ENCODE results near the gene GHRHR. TPM values are rescaled to one million over a fixed set of nuclear protein-coding genes. Genes with fewer than 3 reads are reported as not detected.

Gene GHRHR
- total and polyA plus RNA-seq, 2 donors (not counting 1 experiment from before 2014, with no cell fraction given) = not detected

GRCh38 chr7:30989824-30990672 is 26.3 kb downstream of the GHRHR start:
- no peak for TF ChIP-seq EZH2 (IDR thresholded peaks at IDR 0.05; ENCODE audit: borderline replicate concordance, insufficient read depth, low read depth, low read length, poor library complexity, severe bottlenecking)
- no peak for TF ChIP-seq CTCF (IDR thresholded peaks at IDR 0.05)
- Histone ChIP-seq H3K9ac (ENCODE audit: low read length) (no peak overlapping the region), H3K4me2 (replicated peaks; ENCODE audit: low read depth, low read length, poor library complexity, severe bottlenecking) (no peak overlapping the region), H3K9me3 (ENCODE audit: control extremely low read depth in 1 of 3, control insufficient read depth in 2 of 3, insufficient read depth in 1 of 3, low read length in 2 of 3) (peaks cover 0 to 11% (median 0%) of the 10 kb centered on the region in 3 donors), H2AFZ (ENCODE audit: insufficient read depth, low read depth, low read length, poor library complexity, severe bottlenecking) (no peak overlapping the region), H3K79me2 (ENCODE audit: control insufficient read depth, insufficient read depth, low read length) (no peaks in the 10 kb centered on the region), H3K36me3 (replicated peaks in 1 of 2; ENCODE audit: control extremely low read depth in 1 of 2, control insufficient read depth in 1 of 2, extremely low read depth in 1 of 2, insufficient read depth in 2 of 2, low read length in 1 of 2) (no peaks in the 10 kb centered on the region), H3K4me1 (ENCODE audit: control insufficient read depth in 2 of 2, insufficient read depth in 2 of 2, low read length in 2 of 2) (no peaks in the 10 kb centered on the region), H3K27ac (ENCODE audit: low read length in 2 of 2) (no peak overlapping the region), H4K20me1 (ENCODE audit: control insufficient read depth, insufficient read depth, low read length, poor library complexity, severe bottlenecking) (no peaks in the 10 kb centered on the region), H3K4me3 (ENCODE audit: control extremely low read depth in 1 of 5, extremely low read depth in 1 of 5, insufficient read depth in 1 of 5, low read depth in 2 of 5, low read length in 4 of 5) (no peak overlapping the region), H3K27me3 (replicated peaks in 1 of 4; ENCODE audit: control extremely low read depth in 1 of 4, control insufficient read depth in 3 of 4, insufficient read depth in 4 of 4, low read length in 3 of 4) (peaks cover 0 to 3% (median 0%) of the 10 kb centered on the region in 4 experiments)
- H3K27me3 Mint-ChIP-seq = peaks cover 31% of the 10 kb centered on the region
- POLR2A ChIA-PET = no interaction called here
- 91% methylated on average over 10 of the region's 10 CpGs for WGBS (ENCODE audit: insufficient coverage)
- H3K4me1 Mint-ChIP-seq = no peaks in the 10 kb centered on the region
- no peaks in the 10 kb centered on the region for H3K9me3 Mint-ChIP-seq (ENCODE audit: insufficient read depth)
- no peak overlapping the region for H3K4me3 Mint-ChIP-seq
- ATAC-seq (ENCODE audit: low read depth) (no peak), DNase-seq (no peak)
- CTCF ChIA-PET = interaction anchor here (0.7 to 1.6 kb wide), 2 partner anchors 8 to 51 kb away, joined by 3 to 4 read pairs; no protein-coding TSS in a partner anchor
- intact Hi-C loops (cut with micrococcal nuclease) = loop anchor here (10.0 kb wide), 1 partner anchor 745 kb away; no protein-coding TSS in a partner anchor
- no peak overlapping the region for H3K27ac Mint-ChIP-seq

GRCh38 chr7:30990673-30991170 is 27.0 kb downstream of the GHRHR start:
- WGBS (ENCODE audit: insufficient coverage) = 97% methylated on average over 3 of the region's 6 CpGs

More at GRCh38 chr7:30990673-30991170, 27.0 kb downstream of the GHRHR start:
- Histone ChIP-seq H4K20me1 (ENCODE audit: control insufficient read depth, insufficient read depth, low read length, poor library complexity, severe bottlenecking) (no peaks in the 10 kb centered on the region), H3K36me3 (replicated peaks in 1 of 2; ENCODE audit: control extremely low read depth in 1 of 2, control insufficient read depth in 1 of 2, extremely low read depth in 1 of 2, insufficient read depth in 2 of 2, low read length in 1 of 2) (no peaks in the 10 kb centered on the region), H3K9me3 (ENCODE audit: control extremely low read depth in 1 of 3, control insufficient read depth in 2 of 3, insufficient read depth in 1 of 3, low read length in 2 of 3) (peaks cover 0 to 13% (median 0%) of the 10 kb centered on the region in 3 donors), H3K9ac (ENCODE audit: low read length) (no peak overlapping the region), H3K79me2 (ENCODE audit: control insufficient read depth, insufficient read depth, low read length) (no peaks in the 10 kb centered on the region), H2AFZ (ENCODE audit: insufficient read depth, low read depth, low read length, poor library complexity, severe bottlenecking) (no peak overlapping the region), H3K27ac (ENCODE audit: low read length in 2 of 2) (no peak overlapping the region), H3K4me3 (ENCODE audit: control extremely low read depth in 1 of 5, extremely low read depth in 1 of 5, insufficient read depth in 1 of 5, low read depth in 2 of 5, low read length in 4 of 5) (no peak overlapping the region), H3K4me2 (replicated peaks; ENCODE audit: low read depth, low read length, poor library complexity, severe bottlenecking) (no peak overlapping the region), H3K4me1 (ENCODE audit: control insufficient read depth in 2 of 2, insufficient read depth in 2 of 2, low read length in 2 of 2) (no peaks in the 10 kb centered on the region), H3K27me3 (replicated peaks in 1 of 4; ENCODE audit: control extremely low read depth in 1 of 4, control insufficient read depth in 3 of 4, insufficient read depth in 4 of 4, low read length in 3 of 4) (peaks cover 0 to 3% (median 0%) of the 10 kb centered on the region in 4 experiments)
- CTCF ChIA-PET = interaction anchor here (0.7 to 1.6 kb wide), 2 partner anchors 9 to 52 kb away, joined by 3 to 4 read pairs; no protein-coding TSS in a partner anchor
- Mint-ChIP-seq H3K27me3 (peaks cover 28% of the 10 kb centered on the region), H3K4me1 (no peaks in the 10 kb centered on the region), H3K9me3 (ENCODE audit: insufficient read depth) (no peaks in the 10 kb centered on the region), H3K27ac (no peak overlapping the region), H3K4me3 (no peak overlapping the region)
- no peak for TF ChIP-seq CTCF (IDR thresholded peaks at IDR 0.05)
- TF ChIP-seq EZH2 (IDR thresholded peaks at IDR 0.05; ENCODE audit: borderline replicate concordance, insufficient read depth, low read depth, low read length, poor library complexity, severe bottlenecking) = no peak
- POLR2A ChIA-PET = no interaction called here
- ATAC-seq (ENCODE audit: low read depth) (no peak), DNase-seq (no peak)
- intact Hi-C loops (cut with micrococcal nuclease) = no loop called here

Measured in B cell (primary cell).